K562 (cell line): ENCODE measurements around the gene TMEM163. TPM values are rescaled to one million over a fixed set of nuclear protein-coding genes. Genes with fewer than 3 reads are reported as not detected.

Experiments
- ATAC-seq: fragments of 200-7000 bp; cut with Tn5 transposase; 3 replicates; pipeline ENCODE4 v1.9.1; 2020; ENCODE audit warnings: moderate library complexity
- BruUV-seq: library from RNA; stranded (reverse); fragments of 400-500 nt; replicated peaks from 2 replicates; lab custom pipeline; 2021; lab: Mats Ljungman, UMichigan
- CTCF ChIA-PET: fragments of 300-600 bp; formaldehyde crosslinking; extraction: SDS; loops from one replicate; lab custom pipeline; 2021; ENCODE audit warnings: low intra/inter-chr PET ratio; lab: Yijun Ruan, JAX
- POLR2A ChIA-PET: fragments of 300-600, 350-650 bp; sonication (Branson Sonifier 250); formaldehyde crosslinking; extraction: SDS; loops from one replicate; lab custom pipeline; 2021; ENCODE audit warnings: antibody characterized with exemption, inconsistent platforms; lab: Yijun Ruan, JAX
- DNase-seq, 4 experiments: peaks; one replicate each; pipeline versions ENCODE4 v3.0.0 to v3.0.0-alpha.2; 2011 to 2018; ENCODE audit warnings: low spot score in 3 of 4, mixed read lengths in 3 of 4; ENCODE audit errors: extremely low read depth in 1 of 4
- FAIRE-seq: peaks from 2 replicates; lab custom pipeline; 2011; peaks lifted over from hg19 to GRCh38; lab: Jason Lieb, UNC
- H2AFZ ChIP-seq: 2 replicates; pipeline ENCODE4 v1.6.0; 2011; ENCODE audit warnings: low read depth, low read length, control low read depth, inconsistent platforms
- H3K27ac ChIP-seq: fragments of 200-600 bp; 3 replicates; pipeline ENCODE4 v1.8.0; 2011; ENCODE audit warnings: low read depth, mild to moderate bottlenecking, control low read depth, inconsistent platforms, low read length, moderate library complexity, mixed read lengths; ENCODE audit errors: extremely low read depth
- H3K27me3 ChIP-seq, 2 experiments: fragments of 300-600 bp in 1 of 2; 2 replicates in 1 of 2; 3 replicates in 1 of 2; pipeline versions ENCODE4 v1.6.0 to v1.8.0; 2011; ENCODE audit warnings: inconsistent platforms in 2 of 2, low read length in 2 of 2, mild to moderate bottlenecking in 1 of 2, mixed read lengths in 1 of 2, moderate library complexity in 1 of 2; ENCODE audit not compliant: control insufficient read depth in 2 of 2, insufficient read depth in 2 of 2
- H3K36me3 ChIP-seq: fragments of 300-600 bp; 3 replicates; pipeline ENCODE4 v1.8.0; 2011; ENCODE audit warnings: mild to moderate bottlenecking, low read length, inconsistent platforms; ENCODE audit not compliant: control insufficient read depth, insufficient read depth
- H3K4me1 ChIP-seq, 2 experiments: fragments of 200-600 bp in 1 of 2; replicated peaks in 1 of 2; 2 replicates in 1 of 2; 3 replicates in 1 of 2; pipeline versions ENCODE4 v1.5.1 to v1.8.0; 2011; ENCODE audit warnings: inconsistent platforms in 2 of 2, low read length in 2 of 2, mild to moderate bottlenecking in 1 of 2, mixed read lengths in 1 of 2, moderate library complexity in 1 of 2; ENCODE audit not compliant: control insufficient read depth in 2 of 2, insufficient read depth in 2 of 2
- H3K4me2 ChIP-seq: 2 replicates; pipeline ENCODE4 v1.6.1; 2011; ENCODE audit warnings: low read length, control low read depth, inconsistent platforms, mixed read lengths; ENCODE audit not compliant: insufficient read depth
- H3K4me3 ChIP-seq: fragments of 200-600 bp; sonication (generic), shearing (Covaris generic); 2 replicates; pipeline ENCODE4 v1.5.1; 2016; ENCODE audit warnings: control low read depth, inconsistent platforms
- H3K79me2 ChIP-seq: fragments of 200-600 bp; 3 replicates; pipeline ENCODE4 v1.8.0; 2011; ENCODE audit warnings: low read length, inconsistent platforms; ENCODE audit not compliant: control insufficient read depth, insufficient read depth
- H3K9ac ChIP-seq, 2 experiments: 2 replicates each; pipeline versions ENCODE4 v1.6.0 to v1.6.1; 2011; ENCODE audit warnings: low read depth in 2 of 2, low read length in 2 of 2, control low read depth in 1 of 2, inconsistent platforms in 1 of 2, mild to moderate bottlenecking in 1 of 2, mixed read lengths in 1 of 2; ENCODE audit not compliant: insufficient read depth in 1 of 2
- H3K9me1 ChIP-seq: one replicate; pipeline ENCODE4 v1.6.0; 2011; ENCODE audit warnings: inconsistent platforms, mild to moderate bottlenecking, low read length, moderate library complexity; ENCODE audit not compliant: control insufficient read depth, insufficient read depth
- H3K9me3 ChIP-seq: replicated peaks from 2 replicates; pipeline ENCODE4 v1.5.1; 2011; ENCODE audit warnings: low read depth, low read length, inconsistent platforms; ENCODE audit not compliant: control insufficient read depth, insufficient read depth
- H4K20me1 ChIP-seq: replicated peaks from 2 replicates; pipeline ENCODE4 v1.6.1; 2011; ENCODE audit warnings: low read length, inconsistent platforms, mixed read lengths; ENCODE audit not compliant: control insufficient read depth, insufficient read depth
- CBX3 ChIP-seq, 2 experiments: IDR thresholded peaks; 1 replicate in 1 of 2; 2 replicates in 1 of 2; pipeline ENCODE4 v1.6.1; 2012; ENCODE audit warnings: inconsistent platforms in 2 of 2, low read length in 2 of 2, borderline replicate concordance in 1 of 2, control low read depth in 1 of 2
- ESRRB ChIP-seq: fragments of 250-450 bp; sonication (Bioruptor Pico); IDR thresholded peaks from 2 replicates; pipeline ENCODE4 v1.5.0; 2020; ENCODE audit warnings: mild to moderate bottlenecking, moderate library complexity, borderline replicate concordance
- GTF2E2 ChIP-seq: fragments of 200-800 bp; sonication (Bioruptor generic); IDR thresholded peaks from 2 replicates; pipeline ENCODE4 v1.6.1; 2016; ENCODE audit warnings: missing genetic modification characterization, missing compliant biosample characterization
- HDGF ChIP-seq: fragments of 450-650 bp; IDR thresholded peaks from 2 replicates; pipeline ENCODE4 v1.6.1; 2016
- MCM7 ChIP-seq, 2 experiments: fragments of 450-650 bp; IDR thresholded peaks; 2 replicates each; pipeline ENCODE4 v1.6.1; 2016 to 2018
- NFIX ChIP-seq: fragments of 250-450 bp; sonication (Bioruptor Pico); IDR thresholded peaks from 2 replicates; pipeline ENCODE4 v1.4.0; 2020; ENCODE audit warnings: low read depth, mild to moderate bottlenecking, moderate library complexity
- PML ChIP-seq: IDR thresholded peaks from 2 replicates; pipeline ENCODE4 v1.6.1; 2012; ENCODE audit warnings: low read length, inconsistent platforms
- SPI1 ChIP-seq: IDR thresholded peaks from 2 replicates; pipeline ENCODE4 v1.6.1; 2011; ENCODE audit warnings: low read depth, low read length, control low read depth, borderline replicate concordance
- XRCC3 ChIP-seq: fragments of 450-650 bp; IDR thresholded peaks from 2 replicates; pipeline ENCODE4 v1.6.1; 2017; ENCODE audit warnings: mild to moderate bottlenecking, moderate library complexity
- WGBS: fragments of 100-300 bp; shearing (Covaris generic); methylation state at CpG from one replicate; pipeline ENCODE4 v1.1.6; 2016; ENCODE audit warnings: low coverage, mixed read lengths; ENCODE audit not compliant: insufficient coverage; ENCODE audit errors: missing lambda C conversion rate; 5-methylcytosine and 5-hydroxymethylcytosine counted together
- in situ Hi-C: fragments of 300-500 bp; cut with MboI; formaldehyde crosslinking; loops from 4 replicates; pipeline ENCODE4 v1.15.0; 2018; ENCODE audit warnings: inconsistent platforms, mixed read lengths
- intact Hi-C: fragments of 100-400 bp; cut with micrococcal nuclease; formaldehyde crosslinking; loops from 2 replicates; pipeline ENCODE4 v1.14.2; 2022
- polyA plus RNA-seq, 8 experiments: library from polyadenylated mRNA; depleted of rRNA in 4 of 8; stranded (reverse) in 5 of 8; unstranded in 3 of 8; fragments of >200 nt; fragmentation: Nextera tagmentation in 2 of 8; fragmentation: Illumina TruSeq in 1 of 8; extraction: Ambion mirVana in 2 of 8; extraction: Trizol in 1 of 8; gene quantifications; 2 replicates each; pipeline versions ENCODE4 v1.2.1 to v1.2.3, GENCODE V29; 2011 to 2014; ENCODE audit warnings: inconsistent platforms in 1 of 8, missing spikeins in 1 of 8
- total RNA-seq, 7 experiments: library from RNA; depleted of rRNA in 6 of 7; stranded (reverse); fragments of >200 nt in 6 of 7; fragmentation: Illumina TruSeq in 2 of 7; extraction: Trizol in 2 of 7; gene quantifications; 2 replicates each; pipeline versions ENCODE4 v1.2.1 to v1.2.3, GENCODE V29; 2011 to 2021; ENCODE audit warnings: low replicate concordance in 1 of 7
- TF ChIP-seq, protein P1 (sequence below): fragments of 450-650 bp; IDR thresholded peaks from 2 replicates; pipeline ENCODE4 v1.6.1; 2016; ENCODE audit warnings: mild to moderate bottlenecking
- TF ChIP-seq, protein P2 (sequence below): fragments of 200-800 bp; sonication (Bioruptor generic); IDR thresholded peaks from 2 replicates; pipeline ENCODE4 v1.6.1; 2016; ENCODE audit warnings: missing genetic modification characterization, missing compliant biosample characterization
- TF ChIP-seq, protein P3 (sequence below): fragments of 200-800 bp; sonication (Bioruptor generic); IDR thresholded peaks from 2 replicates; pipeline ENCODE4 v1.6.1; 2017; ENCODE audit warnings: missing genetic modification characterization, missing compliant biosample characterization

Gene TMEM163
- total and polyA plus RNA-seq, 9 of the 15 experiments (the other 6 are each of a cell fraction or from before 2014, with no cell fraction given), result 0.04 to 0.68 (median 0.16) TPM; not detected in 3

DNA sequence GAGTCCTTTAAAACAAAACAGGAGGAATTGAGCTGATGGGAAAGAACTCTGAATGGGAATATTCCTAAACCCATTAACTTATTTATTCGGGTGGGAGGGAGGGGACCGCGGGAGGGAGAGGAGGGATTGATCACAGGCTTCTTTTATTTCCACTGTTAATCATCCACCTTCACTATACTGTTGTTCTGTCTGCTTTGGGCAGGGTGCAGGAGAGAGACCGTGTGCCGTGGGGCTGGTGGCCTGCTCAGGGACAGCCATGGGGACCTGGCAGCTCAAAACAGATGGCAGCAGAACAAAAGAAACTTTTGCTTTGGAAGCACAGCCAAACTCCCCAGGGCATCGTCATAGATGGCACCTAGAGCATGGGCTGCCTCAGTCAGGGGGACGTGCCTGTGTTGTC, 269.6 kb downstream of the TMEM163 start:
- Histone ChIP-seq H3K36me3 (no peaks in the 10 kb centered on the region), H2AFZ (no peak overlapping the region), H3K79me2 (no peaks in the 10 kb centered on the region), H4K20me1 (peaks cover 5% of the 10 kb centered on the region; the same call in 1 of the 2 replicates), H3K4me2 (no peak overlapping the region), H3K4me1 (no peaks in the 10 kb centered on the region), H3K9me3 (no peaks in the 10 kb centered on the region), H3K9ac (no peak overlapping the region), H3K27me3 (peaks cover 0 to 5% of the 10 kb centered on the region in 2 experiments; a peak in 1 of 5 replicates)
- CTCF ChIA-PET, result interaction anchor here (2.1 to 3.1 kb wide), 2 partner anchors 331 to 563 kb away, joined by 11 to 27 read pairs; no protein-coding TSS in a partner anchor
- no TSS peak for BruUV-seq
- DNase-seq (no peak), FAIRE-seq (no peak)
- in situ Hi-C loops (no loop called here), intact Hi-C loops (no loop called here)
- POLR2A ChIA-PET, result no interaction called here
- TF ChIP-seq GTF2E2 (tag), result no peak
- TF ChIP-seq, protein P1, sequence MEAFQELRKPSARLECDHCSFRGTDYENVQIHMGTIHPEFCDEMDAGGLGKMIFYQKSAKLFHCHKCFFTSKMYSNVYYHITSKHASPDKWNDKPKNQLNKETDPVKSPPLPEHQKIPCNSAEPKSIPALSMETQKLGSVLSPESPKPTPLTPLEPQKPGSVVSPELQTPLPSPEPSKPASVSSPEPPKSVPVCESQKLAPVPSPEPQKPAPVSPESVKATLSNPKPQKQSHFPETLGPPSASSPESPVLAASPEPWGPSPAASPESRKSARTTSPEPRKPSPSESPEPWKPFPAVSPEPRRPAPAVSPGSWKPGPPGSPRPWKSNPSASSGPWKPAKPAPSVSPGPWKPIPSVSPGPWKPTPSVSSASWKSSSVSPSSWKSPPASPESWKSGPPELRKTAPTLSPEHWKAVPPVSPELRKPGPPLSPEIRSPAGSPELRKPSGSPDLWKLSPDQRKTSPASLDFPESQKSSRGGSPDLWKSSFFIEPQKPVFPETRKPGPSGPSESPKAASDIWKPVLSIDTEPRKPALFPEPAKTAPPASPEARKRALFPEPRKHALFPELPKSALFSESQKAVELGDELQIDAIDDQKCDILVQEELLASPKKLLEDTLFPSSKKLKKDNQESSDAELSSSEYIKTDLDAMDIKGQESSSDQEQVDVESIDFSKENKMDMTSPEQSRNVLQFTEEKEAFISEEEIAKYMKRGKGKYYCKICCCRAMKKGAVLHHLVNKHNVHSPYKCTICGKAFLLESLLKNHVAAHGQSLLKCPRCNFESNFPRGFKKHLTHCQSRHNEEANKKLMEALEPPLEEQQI, result no peak
- TF ChIP-seq CBX3 (IDR thresholded peaks at IDR 0.05; ENCODE audit: borderline replicate concordance in 1 of 2, low read length in 2 of 2), result no peak
- TF ChIP-seq, protein P2, sequence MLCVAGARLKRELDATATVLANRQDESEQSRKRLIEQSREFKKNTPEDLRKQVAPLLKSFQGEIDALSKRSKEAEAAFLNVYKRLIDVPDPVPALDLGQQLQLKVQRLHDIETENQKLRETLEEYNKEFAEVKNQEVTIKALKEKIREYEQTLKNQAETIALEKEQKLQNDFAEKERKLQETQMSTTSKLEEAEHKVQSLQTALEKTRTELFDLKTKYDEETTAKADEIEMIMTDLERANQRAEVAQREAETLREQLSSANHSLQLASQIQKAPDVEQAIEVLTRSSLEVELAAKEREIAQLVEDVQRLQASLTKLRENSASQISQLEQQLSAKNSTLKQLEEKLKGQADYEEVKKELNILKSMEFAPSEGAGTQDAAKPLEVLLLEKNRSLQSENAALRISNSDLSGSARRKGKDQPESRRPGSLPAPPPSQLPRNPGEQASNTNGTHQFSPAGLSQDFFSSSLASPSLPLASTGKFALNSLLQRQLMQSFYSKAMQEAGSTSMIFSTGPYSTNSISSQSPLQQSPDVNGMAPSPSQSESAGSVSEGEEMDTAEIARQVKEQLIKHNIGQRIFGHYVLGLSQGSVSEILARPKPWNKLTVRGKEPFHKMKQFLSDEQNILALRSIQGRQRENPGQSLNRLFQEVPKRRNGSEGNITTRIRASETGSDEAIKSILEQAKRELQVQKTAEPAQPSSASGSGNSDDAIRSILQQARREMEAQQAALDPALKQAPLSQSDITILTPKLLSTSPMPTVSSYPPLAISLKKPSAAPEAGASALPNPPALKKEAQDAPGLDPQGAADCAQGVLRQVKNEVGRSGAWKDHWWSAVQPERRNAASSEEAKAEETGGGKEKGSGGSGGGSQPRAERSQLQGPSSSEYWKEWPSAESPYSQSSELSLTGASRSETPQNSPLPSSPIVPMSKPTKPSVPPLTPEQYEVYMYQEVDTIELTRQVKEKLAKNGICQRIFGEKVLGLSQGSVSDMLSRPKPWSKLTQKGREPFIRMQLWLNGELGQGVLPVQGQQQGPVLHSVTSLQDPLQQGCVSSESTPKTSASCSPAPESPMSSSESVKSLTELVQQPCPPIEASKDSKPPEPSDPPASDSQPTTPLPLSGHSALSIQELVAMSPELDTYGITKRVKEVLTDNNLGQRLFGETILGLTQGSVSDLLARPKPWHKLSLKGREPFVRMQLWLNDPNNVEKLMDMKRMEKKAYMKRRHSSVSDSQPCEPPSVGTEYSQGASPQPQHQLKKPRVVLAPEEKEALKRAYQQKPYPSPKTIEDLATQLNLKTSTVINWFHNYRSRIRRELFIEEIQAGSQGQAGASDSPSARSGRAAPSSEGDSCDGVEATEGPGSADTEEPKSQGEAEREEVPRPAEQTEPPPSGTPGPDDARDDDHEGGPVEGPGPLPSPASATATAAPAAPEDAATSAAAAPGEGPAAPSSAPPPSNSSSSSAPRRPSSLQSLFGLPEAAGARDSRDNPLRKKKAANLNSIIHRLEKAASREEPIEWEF, result no peak
- no peak for TF ChIP-seq PML
- TF ChIP-seq NFIX (CRISPR knock-in tag), result no peak
- no peak for TF ChIP-seq MCM7 (IDR thresholded peaks at IDR 0.05)
- TF ChIP-seq HDGF, result no peak
- TF ChIP-seq, protein P3, sequence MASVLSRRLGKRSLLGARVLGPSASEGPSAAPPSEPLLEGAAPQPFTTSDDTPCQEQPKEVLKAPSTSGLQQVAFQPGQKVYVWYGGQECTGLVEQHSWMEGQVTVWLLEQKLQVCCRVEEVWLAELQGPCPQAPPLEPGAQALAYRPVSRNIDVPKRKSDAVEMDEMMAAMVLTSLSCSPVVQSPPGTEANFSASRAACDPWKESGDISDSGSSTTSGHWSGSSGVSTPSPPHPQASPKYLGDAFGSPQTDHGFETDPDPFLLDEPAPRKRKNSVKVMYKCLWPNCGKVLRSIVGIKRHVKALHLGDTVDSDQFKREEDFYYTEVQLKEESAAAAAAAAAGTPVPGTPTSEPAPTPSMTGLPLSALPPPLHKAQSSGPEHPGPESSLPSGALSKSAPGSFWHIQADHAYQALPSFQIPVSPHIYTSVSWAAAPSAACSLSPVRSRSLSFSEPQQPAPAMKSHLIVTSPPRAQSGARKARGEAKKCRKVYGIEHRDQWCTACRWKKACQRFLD (CRISPR knock-in tag), result no peak
- no peak for TF ChIP-seq ESRRB
- TF ChIP-seq XRCC3, result no peak
- no peak for TF ChIP-seq SPI1
- TF ChIP-seq, all 486 proteins: peak for 0
- Histone ChIP-seq H3K4me3 (no peak overlapping the region), H3K9me1 (no peaks in the 10 kb centered on the region), H3K27ac (no peak overlapping the region)
- WGBS, result 42% methylated on average over 4 of the region's 7 CpGs
- ATAC-seq, result no peak
